Renal cortical epithelial cell (primary cell): ENCODE data around the gene SLC25A33. TPM values are rescaled to one million over a fixed set of nuclear protein-coding genes. Genes with fewer than 3 reads are reported as not detected.

Source experiments
- DNase-seq: peaks from one replicate; pipeline ENCODE4 v3.0.0-alpha.2; 2011; ENCODE audit warnings: low read depth
- total RNA-seq: library from RNA; depleted of rRNA; stranded (reverse); fragments of >200 nt; gene quantifications from 2 replicates; pipeline ENCODE4 v1.2.3, GENCODE V29; 2014

Gene SLC25A33
- total RNA-seq, 1 donor from 2014 or later: 3.0 TPM

- no peak for DNase-seq
Observed at GRCh38 chr1:9600861-9601834, 61.9 kb downstream of the SLC25A33 start.

- DNase-seq: no peak
Observed at GRCh38 chr1:9601942-9602793, 62.9 kb downstream of the SLC25A33 start.

GRCh38 chr1:9602794-9603167 is 63.5 kb downstream of the SLC25A33 start:
- DNase-seq: no peak

GRCh38 chr1:9603307-9603706 is 64.0 kb downstream of the SLC25A33 start:
- no peak for DNase-seq

- DNase-seq: no peak
Observed at GRCh38 chr1:9603766-9604753, 64.8 kb downstream of the SLC25A33 start.

GRCh38 chr1:9604836-9605235 is 65.6 kb downstream of the SLC25A33 start:
- DNase-seq: no peak

- no peak for DNase-seq
Observed at GRCh38 chr1:9605946-9606455, 66.7 kb downstream of the SLC25A33 start.

GRCh38 chr1:9606458-9606857 is 67.2 kb downstream of the SLC25A33 start:
- no peak for DNase-seq

GRCh38 chr1:9606948-9607347 is 67.7 kb downstream of the SLC25A33 start:
- no peak for DNase-seq

- DNase-seq: no peak
Observed at GRCh38 chr1:9607352-9607751, 68.1 kb downstream of the SLC25A33 start.

GRCh38 chr1:9609998-9610397 is 70.7 kb downstream of the SLC25A33 start:
- no peak for DNase-seq

GRCh38 chr1:9610548-9610947 is 71.3 kb downstream of the SLC25A33 start:
- no peak for DNase-seq

- no peak for DNase-seq
Observed at GRCh38 chr1:9611716-9612115, 72.5 kb downstream of the SLC25A33 start.

GRCh38 chr1:9612162-9612845 is 73.0 kb downstream of the SLC25A33 start:
- DNase-seq: no peak

- no peak for DNase-seq
Observed at GRCh38 chr1:9612871-9613624, 73.8 kb downstream of the SLC25A33 start.

- no peak for DNase-seq
Observed at GRCh38 chr1:9613625-9614299, 74.5 kb downstream of the SLC25A33 start.

GRCh38 chr1:9615316-9616063 is 76.2 kb downstream of the SLC25A33 start:
- DNase-seq: peak; percentile 22

- no peak for DNase-seq
Observed at GRCh38 chr1:9618909-9619679, 79.8 kb downstream of the SLC25A33 start.
